Esophagus muscularis mucosa (tissue), 4 donors: ENCODE data around the gene CKS2. TPM values are rescaled to one million over a fixed set of nuclear protein-coding genes. Genes with fewer than 3 reads are reported as not detected.

Source experiments
- DNase-seq: peaks from one replicate; pipeline ENCODE4 v3.0.0-alpha.2; 2017; ENCODE audit errors: extremely low spot score
- H3K27ac ChIP-seq, 4 donors: fragments of 200-600 bp; sonication (generic); replicated peaks in 1 of 4; 1 replicate in 3 of 4; 2 replicates in 1 of 4; pipeline ENCODE4 v1.5.1; 2016 to 2019; ENCODE audit warnings: mild to moderate bottlenecking in 1 of 4
- H3K27me3 ChIP-seq, 4 donors: fragments of 200-600 bp; sonication (generic); one replicate each; pipeline versions ENCODE4 v1.5.1 to v1.6.0; 2016 to 2019
- H3K36me3 ChIP-seq, 4 donors: fragments of 200-600 bp; sonication (generic); one replicate each; pipeline ENCODE4 v1.5.1; 2016 to 2019
- H3K4me1 ChIP-seq, 4 donors: fragments of 200-600 bp; sonication (generic); one replicate each; pipeline ENCODE4 v1.5.1; 2016 to 2019
- H3K4me3 ChIP-seq, 4 donors: fragments of 200-600 bp; sonication (generic); 1 replicate in 2 of 4; 2 replicates in 2 of 4; pipeline ENCODE4 v1.5.1; 2016 to 2019; ENCODE audit warnings: mild to moderate bottlenecking in 4 of 4, moderate library complexity in 1 of 4
- H3K9me3 ChIP-seq, 4 donors: fragments of 200-600 bp; sonication (generic); 1 replicate in 3 of 4; 2 replicates in 1 of 4; pipeline ENCODE4 v1.5.1; 2016 to 2019
- CTCF ChIP-seq, 3 experiments: fragments of 200-600 bp in 2 of 3; fragments of 450-650 bp in 1 of 3; sonication (generic) in 2 of 3; IDR thresholded peaks; one replicate each; pipeline ENCODE4 v1.5.1; 2017 to 2019; ENCODE audit warnings: antibody characterized with exemption in 3 of 3, mild to moderate bottlenecking in 2 of 3, moderate library complexity in 1 of 3
- EP300 ChIP-seq: sonication (generic); formaldehyde crosslinking; IDR thresholded peaks from one replicate; pipeline ENCODE4 v1.6.1; 2017; ENCODE audit warnings: antibody characterized with exemption
- POLR2A ChIP-seq: fragments of 450-650 bp; IDR thresholded peaks from one replicate; pipeline ENCODE4 v1.6.1; 2017; ENCODE audit warnings: antibody characterized with exemption, moderate library complexity, mild to moderate bottlenecking, low read depth
- POLR2AphosphoS5 ChIP-seq, 2 donors: sonication (generic); formaldehyde crosslinking; IDR thresholded peaks; one replicate each; pipeline ENCODE4 v1.6.1; 2017; ENCODE audit warnings: antibody characterized with exemption in 2 of 2
- WGBS: methylation state at CpG from one replicate; pipeline ENCODE4 v1.1.5; 2018; 5-methylcytosine and 5-hydroxymethylcytosine counted together
- intact Hi-C: fragments of 100-400 bp; cut with DNase I; formaldehyde crosslinking; loops from one replicate; pipeline ENCODE4 v1.15.1; 2023
- small RNA-seq, 3 donors: library from RNA; depleted of rRNA; stranded (forward); fragments of <200 nt; gene quantifications; one replicate each; pipeline ENCODE3, GENCODE V24; 2016
- total RNA-seq, 4 donors: library from RNA; depleted of rRNA; stranded (reverse); fragments of >200 nt; gene quantifications; one replicate each; pipeline versions ENCODE4 v1.1.0 to v1.2.1, GENCODE V29; 2016

CKS2 gene
- total RNA-seq, 4 donors from 2014 or later = 2.0 to 10.3 (median 6.0) TPM

- intact Hi-C loops = no loop called here
- no peak for DNase-seq
- 94% methylated on average over 16 of the region's 17 CpGs for WGBS
Measured at GRCh38 chr9:89364666-89365531, 53.9 kb downstream of the CKS2 start.

GRCh38 chr9:89365532-89365912, 54.5 kb downstream of the CKS2 start:
- Histone ChIP-seq H3K4me3 (no peak overlapping the region), H3K27me3 (no peaks in the 10 kb centered on the region), H3K36me3 (peaks cover 15 to 27% (median 25%) of the 10 kb centered on the region in 4 donors), H3K9me3 (no peaks in the 10 kb centered on the region), H3K4me1 (peaks cover 0 to 2% (median 0%) of the 10 kb centered on the region in 4 donors), H3K27ac (no peak overlapping the region)
- no peak for TF ChIP-seq POLR2AphosphoS5 (IDR thresholded peaks at IDR 0.05)
- no peak for TF ChIP-seq POLR2A
- TF ChIP-seq EP300 = no peak
- no peak for TF ChIP-seq CTCF (IDR thresholded peaks at IDR 0.05)
- WGBS = 95% methylated on average over 2 of the region's 2 CpGs
- intact Hi-C loops = no loop called here
- DNase-seq = no peak

More at GRCh38 chr9:89364666-89365531, 53.9 kb downstream of the CKS2 start:
- TF ChIP-seq POLR2A = no peak
- TF ChIP-seq CTCF (IDR thresholded peaks at IDR 0.05) = no peak
- no peak for TF ChIP-seq POLR2AphosphoS5 (IDR thresholded peaks at IDR 0.05)
- H3K9me3 ChIP-seq = no peaks in the 10 kb centered on the region
- H3K36me3 ChIP-seq = peaks cover 17 to 33% (median 31%) of the 10 kb centered on the region in 4 donors
- no peak overlapping the region for H3K4me3 ChIP-seq
- peaks cover 0 to 8% (median 4%) of the 10 kb centered on the region in 4 donors for H3K4me1 ChIP-seq
- H3K27ac ChIP-seq = no peak overlapping the region
- H3K27me3 ChIP-seq = no peaks in the 10 kb centered on the region

Small RNA genes within 50 kb of the gene (small RNA-seq; reads per million reads assigned to genes)
- gene MIR3153 = 0 reads per million in 3 donors

Other genes starting within 250 kb of the CKS2 start
- gene SHC3, start 132.4 kb upstream of the CKS2 start, total RNA-seq = 1 to 10 TPM; 2.2 to 4.0 (median 3.1) TPM
- gene SECISBP2, start 7.3 kb downstream of the CKS2 start, total RNA-seq = 10 to 100 TPM; 24.0 to 32.8 (median 29.0) TPM
- gene SEMA4D, start 186.9 kb downstream of the CKS2 start, total RNA-seq = 10 to 100 TPM in 3 of 4 donors, 1 to 10 TPM in 1; 7.9 to 14.1 (median 10.6) TPM